CD4-positive, alpha-beta T cell treated with Interleukin-15 for 1 hour (primary cell): ENCODE data around the gene FLYWCH2.
"Not testable (repeated sequence)": the region's sequence is repeated elsewhere in the genome, so short reads cannot be mapped to it uniquely, and the experiment has no call there.

Source experiments
- DNase-seq: peaks from one replicate; pipeline ENCODE4 v3.0.0-alpha.2; 2020

Gene FLYWCH2

DNA sequence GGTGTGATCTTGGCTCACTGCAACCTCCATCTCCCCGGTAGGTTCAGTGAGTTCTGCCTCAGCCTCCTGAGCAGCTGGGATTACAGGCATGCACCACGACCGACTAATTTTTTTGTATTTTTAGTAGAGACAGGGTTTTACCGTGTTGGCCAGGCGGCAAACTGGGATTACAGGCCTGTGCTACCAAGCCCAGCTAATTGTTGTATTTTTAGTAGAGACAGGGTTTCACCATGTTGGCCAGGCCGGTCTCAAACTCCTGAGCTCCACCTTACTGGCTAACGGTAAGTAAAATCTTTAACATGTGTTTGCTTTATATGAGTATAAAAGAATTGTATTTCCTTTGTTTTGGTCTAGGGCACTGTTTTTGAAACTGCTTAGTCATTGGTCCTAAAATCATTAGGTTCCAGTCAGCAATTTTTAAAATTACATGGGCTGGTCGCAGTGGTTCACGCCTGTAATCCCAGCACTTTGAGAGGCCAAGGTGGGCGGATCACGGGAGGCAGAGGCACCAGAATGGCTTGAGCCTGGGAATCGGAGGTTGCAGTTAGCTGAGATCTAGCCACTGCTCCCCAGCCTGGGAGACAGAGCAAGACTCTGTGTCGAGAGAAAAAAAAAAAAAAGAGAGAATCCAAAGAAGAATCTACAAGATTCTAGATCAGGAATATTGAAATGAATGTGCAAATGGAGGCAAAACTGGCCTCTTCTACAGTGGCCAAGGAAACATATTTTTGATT is 32.3 kb downstream of the FLYWCH2 start:
- DNase-seq = no peak

DNA sequence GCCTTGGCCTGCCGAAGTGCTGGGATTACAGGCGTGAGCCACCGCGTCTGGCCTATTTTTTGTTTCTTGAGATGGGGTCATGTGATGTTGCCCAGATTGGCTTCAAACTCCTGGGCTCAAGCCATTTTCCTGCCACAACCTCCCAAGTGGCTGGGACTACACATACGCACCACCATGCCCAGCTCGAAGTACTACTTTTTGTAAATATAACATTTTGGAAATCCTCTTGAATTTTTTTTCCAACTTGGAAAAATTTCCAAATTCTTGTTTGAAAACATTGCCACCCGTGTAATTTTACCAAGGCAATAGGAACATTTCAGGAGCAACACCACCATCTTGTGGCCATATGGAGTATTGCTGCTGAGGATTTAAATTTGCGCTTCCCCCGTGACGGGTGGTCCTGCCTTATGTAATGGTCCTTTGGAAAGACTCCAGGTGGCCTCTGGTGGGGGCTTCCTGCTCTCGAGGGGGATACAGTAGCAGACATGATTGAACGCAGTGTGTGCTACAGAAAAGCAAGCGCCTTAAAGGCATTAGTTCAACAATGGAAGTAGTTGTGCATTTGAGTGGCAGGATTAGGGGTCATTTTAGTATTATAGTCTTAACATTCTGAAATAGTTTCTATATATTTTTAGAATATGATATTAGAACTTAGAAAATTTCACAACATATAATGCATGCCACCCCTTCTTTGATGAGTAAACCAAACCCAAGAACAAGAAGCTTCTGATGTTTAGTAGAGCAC is 36.7 kb downstream of the FLYWCH2 start:
- DNase-seq = peak; percentile 53

DNA sequence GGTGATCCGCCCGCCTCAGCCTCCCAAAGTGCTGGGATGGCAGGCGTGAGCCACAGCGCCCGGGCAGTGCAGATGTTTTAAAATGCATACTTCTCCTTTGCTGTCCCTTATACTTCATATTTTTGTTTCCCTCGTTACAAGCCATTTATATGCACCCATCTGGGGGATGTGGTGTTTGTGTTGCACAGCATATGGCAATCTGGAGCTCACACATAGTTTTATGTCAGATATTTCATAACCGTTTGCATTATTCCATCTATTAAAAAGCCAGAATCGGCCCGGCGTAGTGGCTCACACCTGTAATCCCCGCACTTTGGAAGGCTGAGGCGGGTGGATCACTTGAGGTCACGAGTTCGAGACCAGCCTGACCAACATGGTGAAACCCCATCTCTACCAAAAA is 40.5 kb downstream of the FLYWCH2 start:
- DNase-seq = no peak

DNA sequence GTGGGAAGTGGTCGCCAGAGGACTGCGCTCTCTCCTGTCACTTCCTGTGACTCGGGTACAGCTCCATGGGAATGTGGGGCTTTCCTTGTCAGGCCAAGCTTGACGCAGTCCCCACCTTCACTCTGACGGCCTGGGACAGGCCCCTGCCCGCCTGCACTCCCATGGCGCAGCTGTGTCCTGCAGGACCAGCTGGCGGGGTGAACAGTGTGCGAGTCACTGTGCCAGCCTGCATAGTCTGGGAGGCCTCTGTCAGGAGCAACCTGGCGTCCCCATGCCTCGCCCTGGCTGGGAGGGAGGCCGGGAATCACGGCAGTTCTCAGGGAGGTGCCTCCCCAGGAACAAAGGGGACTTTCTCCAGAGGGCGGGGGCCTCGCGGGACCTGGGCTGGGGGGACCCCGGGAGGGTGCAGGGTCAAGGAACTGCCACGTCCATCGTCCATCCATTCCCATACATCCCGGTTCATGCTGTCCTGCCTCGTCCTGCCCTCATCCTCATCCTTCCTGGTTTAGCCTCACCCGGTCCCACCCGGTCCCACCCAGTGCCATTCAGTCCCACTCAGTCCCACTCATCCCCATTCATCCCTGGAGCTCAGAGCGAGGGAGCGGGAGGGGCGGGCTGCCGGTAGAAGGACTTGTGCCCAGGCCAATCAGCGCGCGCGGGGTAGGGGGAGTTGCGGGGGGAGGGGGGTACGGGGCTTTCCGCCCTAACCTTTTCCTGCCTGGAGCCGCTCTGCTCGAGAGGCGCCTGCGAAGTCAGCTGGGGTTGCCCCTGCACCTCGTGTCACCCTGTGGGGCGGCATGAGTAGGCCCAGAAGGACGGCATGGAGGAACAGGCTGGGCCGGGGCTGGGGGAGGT is 42.1 kb downstream of the FLYWCH2 start:
- DNase-seq = no peak

DNA sequence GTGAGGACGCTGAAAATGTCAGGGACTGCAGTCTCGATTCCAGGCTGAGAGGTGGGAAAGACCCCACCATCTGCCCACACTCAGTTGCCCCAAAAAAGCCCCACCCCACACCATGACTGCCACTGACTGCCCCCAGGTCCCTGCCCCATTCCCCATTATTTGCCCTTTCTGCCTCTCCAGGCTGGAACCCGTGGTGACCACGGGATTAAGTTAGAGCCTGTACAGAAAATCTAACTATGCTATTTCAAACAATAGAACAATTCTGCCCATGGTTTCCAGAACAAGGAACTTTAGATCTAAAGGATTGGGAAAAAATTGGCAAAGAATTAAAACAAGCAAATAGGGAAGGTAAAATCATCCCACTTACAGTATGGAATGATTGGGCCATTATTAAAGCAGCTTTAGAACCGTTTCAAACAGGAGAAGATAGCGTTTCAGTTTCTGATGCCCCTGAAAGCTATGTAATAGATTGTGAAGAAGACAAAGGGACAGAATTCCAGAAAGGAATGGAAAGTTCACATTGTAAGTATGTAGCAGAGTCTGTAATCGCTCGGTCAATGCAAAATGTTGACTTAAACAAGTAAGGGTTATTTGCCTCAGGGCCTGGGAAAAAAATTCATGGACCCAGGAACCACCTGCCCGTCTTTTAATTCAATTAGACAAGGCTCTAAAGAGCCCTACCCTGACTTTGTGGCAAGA is 43.1 kb downstream of the FLYWCH2 start:
- no peak for DNase-seq

DNA sequence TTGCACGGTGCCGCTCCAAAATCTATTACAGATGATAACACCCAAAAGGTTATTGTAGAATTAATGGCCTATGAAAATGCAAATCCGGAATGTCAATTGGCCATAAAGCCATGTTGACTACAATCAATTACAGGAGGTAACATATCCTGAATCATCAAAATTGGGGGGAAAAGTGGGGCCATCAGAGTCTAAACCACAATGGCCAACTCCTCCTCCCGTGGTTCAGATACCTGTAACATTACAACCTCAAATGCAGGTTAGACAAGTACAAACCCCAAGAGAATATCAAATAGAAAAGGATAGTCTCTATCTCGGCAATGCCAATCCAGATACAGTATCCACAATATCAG is 43.6 kb downstream of the FLYWCH2 start:
- no peak for DNase-seq

DNA sequence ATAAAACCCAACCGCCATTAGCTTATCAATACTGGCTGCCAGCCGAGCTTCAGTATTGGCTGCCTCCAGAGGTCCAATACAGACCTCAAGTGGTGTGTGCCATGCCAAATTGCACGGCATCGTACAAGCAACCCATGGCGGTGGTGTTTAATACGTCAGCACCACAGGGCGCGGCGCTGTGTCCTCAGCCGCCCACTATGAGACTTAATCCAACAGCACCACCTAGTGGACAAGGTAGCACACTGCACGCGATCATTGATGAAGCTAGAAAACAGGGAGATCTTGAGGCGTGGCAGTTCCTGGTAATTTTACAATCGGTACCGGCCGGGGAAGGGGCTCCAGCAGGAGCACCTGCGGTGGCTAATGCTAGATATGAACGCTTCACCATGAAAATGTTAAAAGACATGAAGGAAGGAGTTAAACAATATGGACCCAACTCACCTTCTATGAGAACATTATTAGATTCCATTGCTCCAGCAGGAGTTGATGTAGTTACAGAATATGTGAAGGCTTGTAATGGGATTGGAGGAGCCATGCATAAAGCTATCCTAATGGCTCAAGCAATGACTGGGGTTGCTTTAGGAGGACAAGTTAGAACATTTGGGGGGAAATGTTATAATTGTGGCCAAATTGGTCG is 44.1 kb downstream of the FLYWCH2 start:
- DNase-seq = peak; percentile 87

DNA sequence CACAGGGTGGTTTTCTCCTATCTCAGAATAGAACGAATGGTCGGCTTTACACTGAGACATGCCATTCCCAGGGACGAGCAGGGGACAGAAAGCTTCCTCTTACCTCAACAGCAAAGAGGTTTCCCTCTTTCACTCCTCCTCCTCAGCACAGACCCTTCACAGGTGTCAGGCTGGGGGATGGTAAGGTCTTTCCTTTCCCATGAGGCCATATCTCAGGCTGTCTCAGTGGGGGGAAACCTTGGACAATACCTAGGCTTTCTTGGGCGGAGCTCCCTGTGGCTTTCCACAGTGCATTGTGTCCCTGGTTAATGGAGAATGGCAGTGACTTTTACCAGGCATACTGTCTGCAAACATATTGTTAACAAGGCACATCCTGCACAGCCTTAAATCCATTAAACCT is 45.1 kb downstream of the FLYWCH2 start:
- not testable (repeated sequence) for DNase-seq

DNA sequence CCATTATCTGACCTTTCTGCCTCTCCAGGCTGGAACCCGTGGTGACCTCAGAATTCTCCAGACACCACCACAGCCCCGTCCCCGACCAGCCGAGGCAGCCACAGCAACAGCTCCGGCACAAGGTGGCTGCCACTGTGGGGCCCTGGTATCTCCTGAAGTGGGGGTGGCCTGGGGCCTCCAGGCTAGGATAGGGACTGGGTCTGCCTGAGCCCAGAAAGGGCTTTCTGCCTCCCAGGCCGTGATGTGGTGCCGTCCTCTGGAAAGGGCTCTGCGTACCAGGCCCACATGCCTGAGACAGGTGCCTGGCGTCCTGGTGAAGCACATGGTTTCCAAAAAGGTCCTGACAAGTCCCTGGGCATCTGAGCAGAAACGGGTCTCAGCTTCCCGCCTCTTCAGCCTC is 45.8 kb downstream of the FLYWCH2 start:
- DNase-seq = no peak

DNA sequence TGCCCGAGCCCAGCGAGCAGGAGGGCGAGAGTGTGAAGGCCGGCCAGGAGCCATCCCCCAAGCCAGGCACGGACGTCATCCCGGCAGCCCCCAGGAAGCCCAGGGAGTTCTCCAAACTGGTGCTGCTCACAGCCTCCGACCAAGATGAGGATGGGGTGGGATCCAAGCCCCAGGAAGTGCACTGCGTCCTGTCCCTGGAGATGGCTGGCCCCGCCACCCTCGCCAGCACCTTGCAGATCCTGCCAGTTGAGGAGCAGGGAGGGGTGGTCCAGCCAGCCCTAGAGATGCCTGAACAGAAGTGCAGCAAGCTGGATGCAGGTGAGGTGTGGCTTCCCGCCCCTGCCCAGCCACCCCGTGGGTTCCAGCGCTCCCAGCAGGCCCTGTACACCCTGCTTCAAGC is 46.7 kb downstream of the FLYWCH2 start:
- DNase-seq = no peak

DNA sequence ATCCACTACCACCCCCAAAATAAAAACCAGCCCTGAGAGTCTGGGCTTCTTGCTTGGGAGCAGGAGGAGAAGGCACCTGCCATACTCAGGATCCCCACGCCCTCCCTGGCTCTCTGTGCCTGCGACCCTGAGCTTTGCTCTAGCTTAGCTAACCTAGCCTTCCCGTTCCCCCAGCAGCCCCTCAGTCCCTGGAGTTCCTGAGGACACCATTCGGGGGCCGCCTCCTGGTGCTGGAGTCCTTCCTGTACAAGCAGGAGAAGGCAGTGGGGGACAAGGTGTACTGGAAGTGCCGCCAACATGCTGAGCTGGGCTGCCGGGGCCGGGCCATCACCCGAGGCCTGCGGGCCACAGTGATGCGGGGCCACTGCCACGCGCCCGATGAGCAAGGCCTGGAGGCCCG is 47.2 kb downstream of the FLYWCH2 start:
- no peak for DNase-seq

DNA sequence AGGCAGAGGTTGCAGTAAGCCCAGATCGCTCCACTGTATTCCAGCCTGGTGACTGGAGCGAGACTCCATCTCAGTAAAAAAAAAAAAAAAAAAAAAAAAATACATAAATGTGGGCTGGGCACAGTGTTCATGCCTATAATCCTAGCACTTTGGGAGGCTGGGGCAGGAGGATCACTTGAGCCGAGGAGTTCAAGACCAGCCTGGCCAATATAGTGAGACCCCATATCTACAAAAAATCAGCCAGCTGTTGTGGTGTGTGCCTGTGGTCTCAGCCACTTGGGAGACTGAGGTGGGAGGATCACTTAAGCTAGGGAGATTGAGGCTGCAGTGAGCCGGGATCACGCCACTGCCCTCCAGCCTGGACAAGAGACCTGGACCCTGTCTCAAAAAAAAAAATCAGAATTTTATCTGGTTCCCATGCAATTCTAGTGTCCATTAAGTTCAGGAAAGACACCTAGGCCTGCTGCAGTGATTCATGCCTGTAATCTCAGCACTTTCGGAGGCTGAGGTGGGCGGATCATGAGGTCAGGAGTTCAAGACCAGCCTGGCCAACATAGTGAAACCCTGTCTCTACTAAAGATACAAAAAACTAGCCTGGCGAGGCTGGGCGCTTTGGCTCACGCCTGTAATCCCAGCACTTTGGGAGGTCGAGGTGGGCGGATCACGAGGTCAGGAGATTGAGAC is 48.4 kb downstream of the FLYWCH2 start:
- not testable (repeated sequence) for DNase-seq

DNA sequence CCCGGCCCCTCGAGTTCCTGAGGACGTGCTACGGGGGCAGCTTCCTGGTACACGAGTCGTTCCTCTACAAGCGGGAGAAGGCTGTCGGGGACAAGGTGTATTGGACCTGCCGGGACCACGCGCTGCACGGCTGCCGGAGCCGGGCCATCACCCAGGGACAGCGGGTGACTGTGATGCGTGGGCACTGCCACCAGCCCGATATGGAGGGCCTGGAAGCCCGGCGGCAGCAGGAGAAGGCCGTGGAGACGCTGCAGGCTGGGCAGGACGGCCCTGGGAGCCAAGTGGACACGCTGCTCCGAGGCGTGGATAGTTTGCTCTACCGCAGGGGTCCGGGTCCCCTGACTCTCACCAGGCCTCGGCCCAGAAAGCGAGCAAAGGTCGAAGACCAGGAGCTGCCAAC is 50.1 kb downstream of the FLYWCH2 start:
- no peak for DNase-seq

DNA sequence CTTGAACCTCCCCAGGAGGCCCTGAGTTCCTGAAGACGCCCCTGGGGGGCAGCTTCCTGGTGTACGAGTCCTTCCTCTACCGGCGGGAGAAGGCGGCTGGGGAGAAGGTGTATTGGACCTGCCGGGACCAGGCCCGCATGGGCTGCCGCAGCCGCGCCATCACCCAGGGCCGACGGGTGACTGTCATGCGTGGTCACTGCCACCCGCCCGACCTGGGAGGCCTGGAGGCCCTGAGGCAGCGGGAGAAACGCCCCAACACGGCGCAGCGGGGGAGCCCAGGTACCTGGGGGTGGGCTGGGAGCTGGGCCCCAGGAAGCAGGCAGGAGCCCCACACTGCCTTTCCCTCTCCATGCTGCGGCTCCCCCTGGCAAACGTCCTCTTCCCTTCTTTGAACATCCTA is 50.7 kb downstream of the FLYWCH2 start:
- DNase-seq = no peak

DNA sequence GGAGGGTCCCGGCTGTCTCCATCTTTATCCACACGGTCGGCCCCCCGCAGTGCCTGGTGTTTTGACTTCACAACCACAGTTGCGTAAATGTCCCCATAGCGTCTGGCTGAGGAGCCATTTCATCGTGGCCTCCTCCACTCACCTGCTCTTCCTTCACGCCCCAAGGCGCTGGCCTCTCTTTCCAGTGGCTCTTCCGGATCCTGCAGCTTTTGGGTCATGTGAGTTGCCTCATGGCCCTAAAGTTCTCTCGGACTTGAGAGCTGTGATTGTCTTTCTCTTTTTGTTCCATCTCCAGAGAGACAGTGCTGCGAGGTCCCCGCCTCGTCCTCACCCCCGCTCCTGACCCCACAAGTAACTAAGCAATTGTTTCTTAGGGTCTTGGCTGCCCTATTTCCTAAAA is 51.4 kb downstream of the FLYWCH2 start:
- no peak for DNase-seq

DNA sequence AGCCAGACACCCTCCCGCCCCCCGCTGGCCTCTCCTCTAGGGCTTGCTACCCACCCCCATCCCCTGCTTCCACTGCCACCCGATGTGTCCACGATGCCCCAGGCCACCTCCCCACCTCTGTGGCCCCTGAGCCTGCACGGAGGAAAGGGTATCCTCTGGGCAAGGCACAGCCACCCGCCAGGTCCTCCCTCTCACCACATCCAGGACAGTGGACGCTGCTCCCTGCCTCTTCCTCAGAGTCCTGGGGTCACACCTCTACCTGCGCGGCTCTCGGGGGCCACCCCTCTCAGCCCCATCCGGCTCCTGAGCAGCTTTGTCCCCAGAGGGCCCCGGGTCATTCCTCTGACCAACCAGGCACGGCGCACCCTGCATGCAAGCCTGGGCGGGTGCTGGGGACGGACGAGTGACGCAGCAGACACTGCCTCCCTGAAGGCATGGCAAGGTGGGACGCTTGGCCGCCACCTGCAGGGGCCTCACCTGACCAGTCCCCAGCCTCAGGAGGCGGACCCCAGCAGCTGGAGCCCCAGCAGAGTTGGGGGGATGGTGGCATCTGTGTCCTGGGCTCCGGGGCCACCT is 53.5 kb downstream of the FLYWCH2 start:
- no peak for DNase-seq

DNA sequence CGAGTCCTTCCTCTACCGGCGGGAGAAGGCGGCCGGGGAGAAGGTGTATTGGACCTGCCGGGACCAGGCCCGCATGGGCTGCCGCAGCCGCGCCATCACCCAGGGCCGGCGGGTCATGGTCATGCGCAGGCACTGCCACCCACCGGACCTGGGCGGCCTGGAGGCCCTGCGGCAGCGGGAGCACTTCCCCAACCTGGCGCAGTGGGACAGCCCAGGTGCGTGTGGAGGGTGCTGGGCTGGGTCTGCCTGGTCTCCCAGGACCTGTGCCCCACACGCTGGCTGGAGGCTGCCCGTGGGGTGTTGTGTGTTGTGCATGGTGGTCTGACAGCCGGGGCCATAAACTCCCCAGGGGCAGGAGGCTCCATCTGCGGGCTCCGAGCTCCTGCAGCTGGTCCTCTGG is 54.2 kb downstream of the FLYWCH2 start:
- DNase-seq = no peak

DNA sequence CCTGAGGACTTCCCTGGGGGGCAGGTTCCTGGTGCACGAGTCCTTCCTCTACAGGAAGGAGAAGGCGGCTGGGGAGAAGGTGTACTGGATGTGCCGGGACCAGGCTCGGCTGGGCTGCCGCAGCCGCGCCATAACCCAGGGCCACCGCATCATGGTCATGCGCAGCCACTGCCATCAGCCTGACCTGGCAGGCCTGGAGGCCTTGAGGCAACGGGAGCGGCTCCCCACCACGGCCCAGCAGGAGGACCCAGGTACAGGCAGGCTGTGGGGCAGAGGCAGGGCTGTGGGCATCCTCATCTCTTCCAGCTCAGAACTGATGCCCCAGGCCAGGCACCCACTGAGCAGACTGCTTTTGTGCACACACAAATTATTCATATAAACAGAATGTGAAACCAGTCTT is 55.2 kb downstream of the FLYWCH2 start:
- DNase-seq = no peak

DNA sequence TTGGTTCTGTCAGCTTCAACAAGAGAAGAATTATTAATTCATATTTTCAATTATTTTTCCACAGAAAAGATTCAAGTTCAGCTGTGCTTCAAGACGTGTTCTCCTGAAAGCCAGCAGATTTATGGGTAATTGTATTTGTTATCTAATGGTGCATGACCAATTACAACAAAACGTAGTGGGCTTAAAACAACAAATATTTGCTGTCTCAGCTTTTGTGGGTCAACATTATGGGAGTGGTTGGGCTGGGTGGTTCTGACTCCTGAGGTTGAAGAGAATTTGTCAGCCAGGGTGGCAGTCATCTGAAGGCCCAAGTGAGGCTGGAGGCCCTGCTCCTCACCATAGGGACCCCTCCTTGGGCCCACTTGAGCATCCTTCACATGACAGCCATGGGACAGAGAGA is 57.0 kb downstream of the FLYWCH2 start:
- no peak for DNase-seq

DNA sequence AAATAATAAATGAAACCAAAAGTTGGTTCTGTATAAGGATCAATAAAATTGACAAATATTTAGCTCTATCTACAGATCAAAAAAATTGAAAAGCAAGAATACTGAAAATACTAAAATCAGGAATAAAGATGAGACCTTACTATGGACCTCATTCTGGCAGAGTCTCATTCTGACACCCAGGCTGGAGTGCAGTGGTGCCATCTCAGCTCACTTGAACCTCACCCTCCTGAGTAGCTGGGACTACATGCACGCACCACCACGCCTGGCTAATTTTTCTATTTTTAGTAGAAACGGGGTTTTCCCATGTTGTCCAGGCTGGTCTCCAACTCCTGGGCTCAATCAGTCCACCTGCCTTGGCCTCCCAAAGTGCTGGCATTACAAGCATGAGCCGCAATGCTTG is 59.0 kb downstream of the FLYWCH2 start:
- no peak for DNase-seq

DNA sequence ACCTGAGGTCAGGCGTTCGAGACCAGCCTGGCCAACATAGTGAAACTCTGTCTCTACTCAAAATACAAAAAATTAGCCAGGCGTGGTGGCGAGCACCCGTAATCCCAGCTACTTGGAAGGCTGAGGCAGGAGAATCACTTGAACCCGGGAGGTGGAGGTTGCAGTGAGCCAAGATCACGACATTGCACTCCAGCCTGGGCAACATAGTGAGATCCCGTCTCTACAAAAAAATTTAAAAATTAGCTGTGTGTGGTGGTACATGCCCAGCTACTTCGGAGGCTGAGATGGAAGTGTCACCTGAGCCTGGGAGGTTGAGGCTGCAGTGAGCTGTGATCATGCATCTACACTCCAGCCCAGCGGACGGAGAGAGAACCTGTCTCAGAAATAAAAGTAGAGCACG is 60.7 kb downstream of the FLYWCH2 start:
- DNase-seq = not testable (repeated sequence)

DNA sequence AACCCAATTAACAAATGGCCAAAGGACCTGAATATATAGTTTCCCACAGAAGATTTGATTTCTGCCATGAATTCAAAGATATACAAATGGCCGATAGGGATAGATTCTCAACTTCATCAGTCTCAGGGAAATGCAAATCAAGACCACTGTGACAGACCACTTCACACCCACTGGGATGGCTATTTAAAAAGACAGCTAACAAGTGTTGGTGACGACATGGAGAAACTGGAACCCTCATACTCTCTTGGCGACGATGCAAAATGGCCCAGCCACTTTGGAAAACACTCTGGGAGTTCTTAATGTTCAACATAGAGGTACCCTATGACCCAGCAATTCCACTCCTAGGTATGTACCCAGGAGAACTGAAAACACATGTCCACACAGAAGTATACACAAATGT is 63.6 kb downstream of the FLYWCH2 start:
- no peak for DNase-seq
